BLaER1 treated with 17β-estradiol and CSF1 and Interleukin-3, amounts not matched to agents 10 nM and 100 nM (cell line): ENCODE data around the gene MUL1.

Experiments used
- H3K27ac ChIP-seq, 11 experiments: shearing (Covaris generic); formaldehyde crosslinking; 2 replicates each; pipeline ENCODE4 v1.8.1; 2022
- H3K27me3 ChIP-seq, 11 experiments: shearing (Covaris generic); formaldehyde crosslinking; 2 replicates each; pipeline ENCODE4 v1.8.1; 2022
- H3K36me3 ChIP-seq, 11 experiments: shearing (Covaris generic); formaldehyde crosslinking; 2 replicates each; pipeline ENCODE4 v1.8.1; 2022
- H3K4me1 ChIP-seq, 10 experiments: shearing (Covaris generic); formaldehyde crosslinking; 2 replicates each; pipeline ENCODE4 v1.8.1; 2022
- H3K4me2 ChIP-seq, 11 experiments: shearing (Covaris generic); formaldehyde crosslinking; 2 replicates each; pipeline ENCODE4 v1.8.1; 2022
- H3K4me3 ChIP-seq, 10 experiments: shearing (Covaris generic); formaldehyde crosslinking; 2 replicates each; pipeline ENCODE4 v1.8.1; 2022
- H3K9ac ChIP-seq, 11 experiments: shearing (Covaris generic); formaldehyde crosslinking; 2 replicates each; pipeline ENCODE4 v1.8.1; 2022
- H3K9me3 ChIP-seq, 11 experiments: shearing (Covaris generic); formaldehyde crosslinking; replicated peaks in 1 of 11; 2 replicates each; pipeline ENCODE4 v1.8.1; 2022
- H4K20me1 ChIP-seq, 11 experiments: shearing (Covaris generic); formaldehyde crosslinking; 2 replicates each; pipeline ENCODE4 v1.8.1; 2022
- Cebpa-rat ChIP-seq, 11 experiments: shearing (Covaris generic); IDR thresholded peaks; 2 replicates each; pipeline ENCODE4 v1.8.1; 2022

The MUL1 gene

GRCh38 chr1:20463502-20463901, 44.4 kb downstream of the MUL1 start:
- Histone ChIP-seq H3K4me3 (no peak overlapping the region), H3K4me2 (no peak overlapping the region), H4K20me1 (no peaks in the 10 kb centered on the region), H3K9me3 (peaks cover 6 to 15% (median 8%) of the 10 kb centered on the region in 11 experiments; a peak in 21 of 22 replicates), H3K27me3 (no peaks in the 10 kb centered on the region), H3K36me3 (no peaks in the 10 kb centered on the region), H3K9ac (no peak overlapping the region), H3K4me1 (no peaks in the 10 kb centered on the region), H3K27ac (no peak overlapping the region)
- no peak for TF ChIP-seq Cebpa-rat (IDR thresholded peaks at IDR 0.05)

- Histone ChIP-seq H3K36me3 (no peaks in the 10 kb centered on the region), H4K20me1 (no peaks in the 10 kb centered on the region), H3K9ac (no peak overlapping the region), H3K4me2 (no peak overlapping the region), H3K27ac (no peak overlapping the region), H3K27me3 (no peaks in the 10 kb centered on the region), H3K4me1 (no peaks in the 10 kb centered on the region), H3K9me3 (peaks cover 6 to 15% (median 8%) of the 10 kb centered on the region in 11 experiments; a peak in 21 of 22 replicates), H3K4me3 (no peak overlapping the region)
- no peak for TF ChIP-seq Cebpa-rat (IDR thresholded peaks at IDR 0.05)
These were observed 45.6 kb downstream of the MUL1 start for GRCh38 chr1:20462397-20462796.

GRCh38 chr1:20458717-20459116, 49.2 kb downstream of the MUL1 start:
- Histone ChIP-seq H3K36me3 (no peaks in the 10 kb centered on the region), H3K4me2 (no peak overlapping the region), H3K27me3 (no peaks in the 10 kb centered on the region), H3K27ac (no peak overlapping the region), H4K20me1 (no peaks in the 10 kb centered on the region), H3K4me3 (no peak overlapping the region), H3K9ac (no peak overlapping the region), H3K4me1 (no peaks in the 10 kb centered on the region), H3K9me3 (peaks cover 6 to 15% (median 8%) of the 10 kb centered on the region in 11 experiments; a peak in 21 of 22 replicates)
- no peak for TF ChIP-seq Cebpa-rat (IDR thresholded peaks at IDR 0.05)

GRCh38 chr1:20454004-20454403, 53.9 kb downstream of the MUL1 start:
- Histone ChIP-seq H3K4me3 (no peak overlapping the region), H3K4me1 (no peaks in the 10 kb centered on the region), H3K9me3 (no peaks in the 10 kb centered on the region), H3K4me2 (no peak overlapping the region), H3K36me3 (no peaks in the 10 kb centered on the region), H3K9ac (no peak overlapping the region), H3K27me3 (no peaks in the 10 kb centered on the region), H3K27ac (no peak overlapping the region), H4K20me1 (no peaks in the 10 kb centered on the region)
- no peak for TF ChIP-seq Cebpa-rat (IDR thresholded peaks at IDR 0.05)

GRCh38 chr1:20449735-20450311, 58.1 kb downstream of the MUL1 start:
- TF ChIP-seq Cebpa-rat (IDR thresholded peaks at IDR 0.05) = no peak
- H3K27me3 ChIP-seq = no peaks in the 10 kb centered on the region
- H3K27ac ChIP-seq = no peak overlapping the region
- H3K36me3 ChIP-seq = no peaks in the 10 kb centered on the region
- no peak overlapping the region for H3K4me2 ChIP-seq
- H3K9me3 ChIP-seq = no peaks in the 10 kb centered on the region
- H3K9ac ChIP-seq = no peak overlapping the region
- no peaks in the 10 kb centered on the region for H4K20me1 ChIP-seq
- H3K4me1 ChIP-seq = peaks cover 0 to 14% (median 0%) of the 10 kb centered on the region in 10 experiments; a peak in 3 of 20 replicates
- H3K4me3 ChIP-seq = no peak overlapping the region
